Heart left ventricle (tissue), 16 donors: Measurements from ENCODE around the gene PPP1R26. TPM values are rescaled to one million over a fixed set of nuclear protein-coding genes. Genes with fewer than 3 reads are reported as not detected.

Experiments
- ATAC-seq, 4 donors: fragments of 200-7000 bp; cut with Tn5 transposase; one replicate each; pipeline ENCODE4 v1.9.1; 2020 to 2022; ENCODE audit warnings: moderate library complexity in 4 of 4, mild to moderate bottlenecking in 3 of 4, moderate number of reproducible peaks in 1 of 4
- DNase-seq, 5 donors: peaks; one replicate each; pipeline ENCODE4 v3.0.0-alpha.2; 2020
- H3K27ac ChIP-seq, 12 donors: fragments of 200-600 bp; sonication (generic) in 4 of 12; one replicate each; pipeline versions ENCODE4 v1.5.0 to v1.8.0; 2016 to 2022; ENCODE audit warnings: mild to moderate bottlenecking in 2 of 12
- H3K27me3 ChIP-seq, 9 donors: fragments of 200-600 bp; sonication (generic) in 2 of 9; one replicate each; pipeline versions ENCODE4 v1.5.1 to v1.8.0; 2016 to 2022; ENCODE audit warnings: mild to moderate bottlenecking in 3 of 9
- H3K36me3 ChIP-seq, 9 donors: fragments of 200-600 bp; sonication (generic) in 2 of 9; one replicate each; pipeline versions ENCODE4 v1.5.0 to v1.8.0; 2018 to 2022; ENCODE audit warnings: mild to moderate bottlenecking in 2 of 9
- H3K4me1 ChIP-seq, 12 donors: fragments of 200-600 bp; sonication (generic) in 4 of 12; one replicate each; pipeline versions ENCODE4 v1.5.0 to v1.8.0; 2016 to 2022; ENCODE audit warnings: mild to moderate bottlenecking in 3 of 12
- H3K4me3 ChIP-seq, 12 donors: fragments of 200-600 bp; sonication (generic) in 4 of 12; one replicate each; pipeline versions ENCODE4 v1.5.0 to v1.8.0; 2017 to 2022; ENCODE audit warnings: mild to moderate bottlenecking in 9 of 12, moderate library complexity in 4 of 12
- H3K9me3 ChIP-seq, 12 donors: fragments of 200-600 bp; sonication (generic) in 4 of 12; one replicate each; pipeline versions ENCODE4 v1.5.0 to v1.8.0; 2016 to 2022; ENCODE audit warnings: mild to moderate bottlenecking in 1 of 12
- POLR2A ChIP-seq, 2 donors: fragments of 450-650 bp; IDR thresholded peaks; one replicate each; pipeline ENCODE4 v1.6.1; 2017; ENCODE audit warnings: antibody characterized with exemption in 2 of 2, mild to moderate bottlenecking in 2 of 2, moderate library complexity in 2 of 2
- WGBS, 4 donors: extraction: QIAGEN DNeasy Blood & Tissue Kit in 2 of 4; methylation state at CpG; one replicate each; pipeline versions ENCODE4 v1.1.5 to v1.1.7; 2013 to 2018; 5-methylcytosine and 5-hydroxymethylcytosine counted together
- intact Hi-C, 10 donors: fragments of 100-400 bp; cut with DNase I; formaldehyde crosslinking; loops; one replicate each; pipeline versions ENCODE4 v1.11.1 to v1.14.2; 2022
- polyA plus RNA-seq, 2 donors: library from polyadenylated mRNA; stranded (reverse); fragments of 200-250 nt; gene quantifications; one replicate each; pipeline ENCODE4 v1.2.3, GENCODE V29; 2013
- total RNA-seq, 9 donors: library from RNA; depleted of rRNA in 2 of 9; stranded (reverse); fragments of >200 nt in 2 of 9; fragmentation: NEBNext Ultra II Directional in 3 of 9; extraction: Animal tissue kit (Norgen Biotek cat#: 25700) in 3 of 9; gene quantifications; one replicate each; pipeline versions ENCODE4 v1.1.0 to v1.2.4, GENCODE V29; 2016 to 2023
- TF ChIP-seq, protein P1 (sequence below), 12 donors: fragments of 200-600 bp; sonication (generic) in 4 of 12; IDR thresholded peaks; one replicate each; pipeline versions ENCODE4 v1.5.0 to v1.8.0; 2018 to 2022; ENCODE audit warnings: antibody characterized with exemption in 12 of 12, mild to moderate bottlenecking in 5 of 12
- donor health status: ischemic (EF 13 %, LVEDD 7.1; RV severe dilation, severe dysfunction).
- donor health status: healthy with polysubstance abuse.
- donor health status: DM: no; HTN: yes; CAD: no.
- donor health status: DM: no; HTN: no; CAD: no.
- donor health status: ischemic (EF 25% LVEDD 6.9; RV normal size, moderate dysfunction).
- donor health status: ischemic (EF 25% LVEDD 5.7; RV mildly dilated, moderate dysfunction).
- donor health status: healthy.
- donor health status: DM: yes; HTN: yes; CAD: no.
- donor health status: ischemic (EF 35%, LVEDD 5.7; RV mildly dilated, moderate dysfunction).
- donor health status: nonischemic (EF 11% LVEDD 7.7; RV severe dilation, severe dysfunction).
- donor health status: DM: yes; HTN: yes; CAD: no.
- donor health status: PGD.
- donor health status: ischemic (EF 29% LVEDD 5.4; RV normal size, mild dysfunction).
- donor health status: nonischemic (EF 23%, LVEDD 6.1; RV moderate dilation, normal function).

PPP1R26 gene
- total and polyA plus RNA-seq, 11 donors: 13.2 to 30.1 (median 19.3) TPM

DNA sequence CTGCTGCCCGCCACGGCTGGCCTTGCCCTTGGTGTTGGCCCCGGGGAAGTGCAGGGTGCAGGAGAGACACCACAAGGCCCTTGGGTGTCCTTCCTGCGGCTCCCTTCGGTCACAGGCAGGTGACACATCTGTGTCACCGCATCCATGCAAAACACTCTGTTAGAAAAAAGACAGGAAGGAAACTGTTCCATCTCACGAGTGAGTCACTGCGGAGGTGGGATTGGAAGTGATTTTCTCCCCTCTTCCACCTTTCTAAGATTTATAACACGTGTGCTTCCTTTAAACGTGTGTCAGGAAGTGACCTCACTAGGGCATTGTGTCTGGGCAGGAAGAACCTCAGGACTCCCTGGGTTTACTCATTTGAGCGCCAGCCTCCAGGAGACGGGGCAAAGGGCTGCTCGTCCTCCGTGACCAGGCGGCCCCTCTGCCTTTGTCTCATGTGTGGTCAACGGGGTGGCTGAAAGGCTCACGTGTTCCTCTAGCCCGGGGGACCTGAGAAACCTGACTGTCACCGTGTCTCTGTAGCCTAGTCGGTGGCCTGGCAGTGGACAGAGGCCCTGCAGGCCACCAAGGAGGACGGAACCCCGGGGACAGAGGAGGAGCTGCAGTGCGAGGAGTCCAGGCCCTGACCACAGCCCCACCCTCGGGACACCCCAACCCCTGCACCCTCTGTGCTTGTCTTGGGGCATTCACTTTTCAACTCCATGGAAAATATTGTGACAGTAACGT, 36.7 kb downstream of the PPP1R26 start:
- peak in 2 of 5 donors; percentile 17 to 45 for DNase-seq
- H3K27ac ChIP-seq: no peak overlapping the region
- H3K4me1 ChIP-seq: no peaks in the 10 kb centered on the region
- ATAC-seq: peak in 1 of 4 donors; percentile 79
- peaks cover 0 to 4% (median 0%) of the 10 kb centered on the region in 9 donors for H3K27me3 ChIP-seq
- H3K36me3 ChIP-seq: no peaks in the 10 kb centered on the region
- TF ChIP-seq, protein P1, sequence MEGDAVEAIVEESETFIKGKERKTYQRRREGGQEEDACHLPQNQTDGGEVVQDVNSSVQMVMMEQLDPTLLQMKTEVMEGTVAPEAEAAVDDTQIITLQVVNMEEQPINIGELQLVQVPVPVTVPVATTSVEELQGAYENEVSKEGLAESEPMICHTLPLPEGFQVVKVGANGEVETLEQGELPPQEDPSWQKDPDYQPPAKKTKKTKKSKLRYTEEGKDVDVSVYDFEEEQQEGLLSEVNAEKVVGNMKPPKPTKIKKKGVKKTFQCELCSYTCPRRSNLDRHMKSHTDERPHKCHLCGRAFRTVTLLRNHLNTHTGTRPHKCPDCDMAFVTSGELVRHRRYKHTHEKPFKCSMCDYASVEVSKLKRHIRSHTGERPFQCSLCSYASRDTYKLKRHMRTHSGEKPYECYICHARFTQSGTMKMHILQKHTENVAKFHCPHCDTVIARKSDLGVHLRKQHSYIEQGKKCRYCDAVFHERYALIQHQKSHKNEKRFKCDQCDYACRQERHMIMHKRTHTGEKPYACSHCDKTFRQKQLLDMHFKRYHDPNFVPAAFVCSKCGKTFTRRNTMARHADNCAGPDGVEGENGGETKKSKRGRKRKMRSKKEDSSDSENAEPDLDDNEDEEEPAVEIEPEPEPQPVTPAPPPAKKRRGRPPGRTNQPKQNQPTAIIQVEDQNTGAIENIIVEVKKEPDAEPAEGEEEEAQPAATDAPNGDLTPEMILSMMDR (IDR thresholded peaks at IDR 0.05): no peak
- TF ChIP-seq POLR2A (IDR thresholded peaks at IDR 0.05): no peak
- WGBS, 4 donors: 63 to 68% (median 65%) methylated on average over 19 to 25 of the region's 25 CpGs
- H3K4me3 ChIP-seq: no peak overlapping the region
- intact Hi-C loops: no loop called here
- H3K9me3 ChIP-seq: no peaks in the 10 kb centered on the region

DNA sequence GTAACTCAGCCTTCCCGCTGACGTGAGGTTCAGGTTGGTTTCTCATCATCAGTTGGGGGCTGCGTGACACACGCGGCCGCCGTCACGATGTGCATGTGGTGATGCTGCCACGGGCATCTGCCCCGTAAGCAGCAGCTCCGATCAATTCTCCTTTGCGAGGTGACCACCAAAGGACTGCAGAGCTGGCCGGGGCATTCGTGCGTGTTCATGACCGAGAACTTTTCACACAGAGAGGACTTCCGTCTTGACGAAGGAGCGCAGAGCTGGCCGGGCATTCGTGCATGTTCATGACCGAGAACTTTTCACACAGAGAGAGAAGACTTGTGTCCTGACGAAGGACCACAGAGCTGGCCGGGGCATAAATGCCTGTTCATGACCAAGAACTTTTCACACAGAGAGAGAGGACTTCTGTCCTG, 37.8 kb downstream of the PPP1R26 start:
- H3K4me1 ChIP-seq: no peaks in the 10 kb centered on the region
- no peak overlapping the region for H3K4me3 ChIP-seq
- H3K9me3 ChIP-seq: no peaks in the 10 kb centered on the region
- H3K27me3 ChIP-seq: peaks cover 0 to 8% (median 0%) of the 10 kb centered on the region in 9 donors
- TF ChIP-seq POLR2A (IDR thresholded peaks at IDR 0.05): no peak
- TF ChIP-seq, protein P1 (IDR thresholded peaks at IDR 0.05): no peak
- ATAC-seq: no peak
- intact Hi-C loops: no loop called here
- no peak overlapping the region for H3K27ac ChIP-seq
- DNase-seq: peak in 1 of 5 donors; percentile 43
- no peaks in the 10 kb centered on the region for H3K36me3 ChIP-seq
- 89 to 94% (median 93%) methylated on average over 24 of the region's 24 CpGs for WGBS, 4 donors

DNA sequence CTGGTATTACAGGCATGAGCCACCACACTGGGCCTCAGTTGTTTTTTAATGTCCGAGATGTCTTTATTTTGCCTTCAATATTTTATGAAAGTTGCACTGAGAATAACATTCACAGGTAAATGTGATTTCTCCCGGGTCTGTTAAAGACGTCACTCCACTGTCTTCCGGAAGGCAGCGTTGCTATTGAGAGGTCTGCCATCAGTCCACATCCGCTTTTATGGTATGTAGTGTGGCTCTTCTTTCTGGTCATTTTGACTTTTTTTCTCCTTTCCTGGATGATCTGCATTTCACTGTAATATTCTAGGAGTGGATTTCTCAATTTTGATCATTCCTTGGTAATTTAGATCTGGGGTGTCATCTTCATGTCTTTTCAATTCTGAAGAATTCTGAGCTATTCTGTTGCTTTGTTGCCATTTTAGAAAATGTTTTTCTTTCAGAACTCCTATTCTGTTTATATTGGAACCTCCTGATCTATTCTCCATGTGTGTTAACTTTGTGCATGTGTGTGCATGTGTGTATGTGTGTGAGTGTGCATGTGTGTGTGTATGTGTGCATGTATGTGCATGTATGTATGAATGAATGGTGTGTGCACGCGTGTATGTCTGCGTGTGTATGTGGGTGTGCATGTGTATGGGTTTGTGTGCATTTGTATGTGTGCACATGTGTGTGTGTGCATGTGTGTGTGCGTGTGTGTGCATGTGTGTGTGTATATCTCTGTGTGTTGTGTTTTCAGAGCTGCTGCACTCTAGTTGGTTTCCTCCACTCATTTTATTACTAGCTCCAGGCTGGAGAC, 39.8 kb downstream of the PPP1R26 start:
- no peak for TF ChIP-seq POLR2A (IDR thresholded peaks at IDR 0.05)
- TF ChIP-seq, protein P1 (IDR thresholded peaks at IDR 0.05): no peak
- WGBS, 4 donors: 91 to 95% (median 92%) methylated on average over 10 of the region's 10 CpGs
- no peak for DNase-seq
- intact Hi-C loops: no loop called here
- Histone ChIP-seq H3K36me3 (no peaks in the 10 kb centered on the region), H3K9me3 (no peaks in the 10 kb centered on the region), H3K4me3 (no peak overlapping the region), H3K27ac (no peak overlapping the region), H3K4me1 (no peaks in the 10 kb centered on the region), H3K27me3 (peaks cover 0 to 18% (median 0%) of the 10 kb centered on the region in 9 donors)
- no peak for ATAC-seq

DNA sequence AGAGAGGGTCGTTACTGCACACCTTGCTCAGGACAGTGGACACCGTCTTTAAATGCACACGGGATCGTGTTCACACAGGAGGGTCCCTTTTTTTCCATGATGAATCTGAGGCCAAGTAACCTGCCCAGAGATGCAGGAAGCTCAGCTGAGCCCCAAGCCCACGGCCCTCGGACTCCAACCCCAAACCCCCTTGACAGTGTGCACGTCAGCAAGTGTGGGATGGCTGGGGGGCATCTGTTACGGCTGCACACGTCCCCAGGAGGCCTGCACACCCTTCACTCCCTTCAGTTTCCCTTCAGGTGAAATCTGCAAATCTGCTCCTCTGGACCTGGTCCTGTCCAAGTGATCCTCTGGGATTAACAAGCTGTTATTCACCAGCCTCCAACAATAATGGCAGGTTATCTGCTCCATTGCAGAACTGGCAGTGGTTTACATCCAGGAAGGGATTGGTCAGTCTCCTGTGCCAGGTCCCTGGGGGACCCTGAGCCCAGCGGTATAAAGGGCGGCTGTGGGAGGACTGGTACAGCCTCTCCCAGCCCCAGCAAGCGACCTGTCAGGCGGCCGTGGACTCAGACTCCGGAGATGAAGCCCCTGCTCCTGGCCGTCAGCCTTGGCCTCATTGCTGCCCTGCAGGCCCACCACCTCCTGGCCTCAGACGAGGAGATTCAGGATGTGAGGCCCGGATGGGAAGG, 41.5 kb downstream of the PPP1R26 start, which contains the start of gene LCN1:
TSS of gene LCN1 (plus strand) at position 525 of the 692 bp plus-strand sequence. CDS start at position 583, 58 bp downstream.
- Histone ChIP-seq H3K27ac (no peak within 1 kb of the TSS), H3K36me3 (no peaks in the 10 kb centered on the region), H3K27me3 (peaks cover 0 to 25% (median 3%) of the 10 kb centered on the region in 9 donors), H3K4me3 (no peak within 1 kb of the TSS), H3K4me1 (no peaks in the 10 kb centered on the region), H3K9me3 (no peaks in the 10 kb centered on the region)
- ATAC-seq: no peak
- intact Hi-C loops: no loop called here
- WGBS, 4 donors: 85 to 86% (median 86%) methylated on average over 11 to 18 of the region's 18 CpGs
- DNase-seq: peak in 1 of 5 donors; percentile 54
- TF ChIP-seq POLR2A (IDR thresholded peaks at IDR 0.05): no peak
